ENCODE data around the gene SOWAHC. TPM values are rescaled to one million over a fixed set of nuclear protein-coding genes. Genes with fewer than 3 reads are reported as not detected.

Gene SOWAHC, protein sequence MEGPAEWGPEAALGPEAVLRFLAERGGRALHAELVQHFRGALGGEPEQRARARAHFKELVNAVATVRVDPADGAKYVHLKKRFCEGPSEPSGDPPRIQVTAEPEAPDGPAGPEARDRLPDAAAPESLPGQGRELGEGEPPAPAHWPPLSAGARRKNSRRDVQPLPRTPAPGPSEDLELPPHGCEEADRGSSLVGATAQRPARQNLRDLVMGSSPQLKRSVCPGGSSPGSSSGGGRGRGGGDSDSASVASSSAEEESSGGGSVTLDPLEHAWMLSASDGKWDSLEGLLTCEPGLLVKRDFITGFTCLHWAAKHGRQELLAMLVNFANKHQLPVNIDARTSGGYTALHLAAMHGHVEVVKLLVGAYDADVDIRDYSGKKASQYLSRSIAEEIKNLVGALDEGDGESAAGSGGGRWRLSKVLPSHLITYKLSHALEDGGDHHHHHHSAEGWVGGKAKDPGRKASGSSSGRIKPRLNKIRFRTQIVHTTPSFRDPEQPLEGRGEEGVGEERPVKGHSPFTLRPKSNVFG
- total RNA-seq (2022; extraction: Qiagen RNA extraction; ENCODE audit: low read depth): 6.6 to 13.5 TPM (median 11.7 TPM) in 5 replicates

DNA sequence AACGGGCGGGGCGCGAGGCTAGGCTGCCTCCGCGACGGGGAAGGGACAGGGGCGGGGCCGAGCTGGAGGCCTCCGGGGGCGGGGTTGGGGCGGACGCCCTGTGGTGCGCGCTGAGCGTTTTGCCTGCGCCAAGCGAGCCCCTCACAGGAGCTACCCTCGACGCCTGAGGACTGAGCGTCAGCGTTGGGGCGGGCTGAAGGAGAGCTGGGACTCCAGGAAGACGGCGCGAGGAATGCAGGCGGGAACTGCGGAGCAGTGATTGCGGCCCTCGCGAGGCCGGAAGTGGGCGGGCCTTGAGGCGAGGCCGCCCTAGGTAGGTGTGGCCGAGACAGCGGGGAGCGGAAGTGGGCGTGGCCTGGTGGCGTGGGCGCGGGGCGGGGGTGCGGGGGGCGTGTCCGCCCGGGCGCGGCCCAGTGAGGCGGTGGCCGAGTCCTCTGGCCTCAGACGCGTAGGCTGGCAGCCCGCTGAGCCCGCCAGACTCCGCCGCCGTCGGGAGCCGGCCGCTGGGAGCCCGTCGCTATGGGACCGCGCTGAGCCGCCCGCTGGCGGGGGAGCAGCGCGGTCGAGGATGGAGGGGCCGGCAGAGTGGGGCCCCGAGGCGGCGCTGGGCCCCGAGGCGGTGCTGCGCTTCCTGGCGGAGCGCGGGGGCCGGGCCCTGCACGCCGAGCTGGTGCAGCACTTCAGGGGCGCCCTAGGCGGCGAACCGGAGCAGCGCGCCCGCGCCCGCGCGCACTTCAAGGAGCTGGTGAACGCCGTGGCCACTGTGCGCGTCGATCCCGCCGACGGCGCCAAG, at the start of gene SOWAHC, which contains the start of gene SEPTIN10:
SOWAHC (plus strand) TSS at position 443 of the 793 bp plus-strand sequence; CDS start at position 569, 126 bp downstream.
SEPTIN10 (minus strand) TSS at position 45 of the 793 bp plus-strand sequence. CDS start 139 bp downstream, outside the sequence.

Other genes with a start within 250 kb of the SOWAHC start
- gene SEPTIN10, start 398 bp upstream of the SOWAHC start, total RNA-seq (2022; extraction: Qiagen RNA extraction; ENCODE audit: low read depth): 34.3 to 53.8 TPM (median 51.1 TPM) in 5 replicates
- 3.9 to 11.3 TPM (median 7.8 TPM) in 5 replicates for gene RGPD5, start 179.9 kb downstream of the SOWAHC start, total RNA-seq (2022; extraction: Qiagen RNA extraction; ENCODE audit: low read depth)

Measured in A549 treated with ZK216348 at 1 μM for 4 hours (cell line).